ENCODE measurements around the gene C1QTNF2. TPM values are rescaled to one million over a fixed set of nuclear protein-coding genes. Genes with fewer than 3 reads are reported as not detected.

C1QTNF2 gene
- total RNA-seq, 2 experiments from 2014 or later: not detected

- no peaks in the 10 kb centered on the region for H3K4me1 Mint-ChIP-seq (ENCODE audit: low read depth)
- POLR2A ChIA-PET: no interaction called here
- Histone ChIP-seq H3K4me3 (ENCODE audit: low read length) (no peak overlapping the region), H3K9me3 (ENCODE audit: control insufficient read depth in 1 of 2, insufficient read depth in 1 of 2, low read length in 2 of 2) (no peaks in the 10 kb centered on the region), H3K36me3 (ENCODE audit: insufficient read depth, low read length) (no peaks in the 10 kb centered on the region), H3K27ac (ENCODE audit: low read depth in 1 of 2, low read length in 2 of 2) (no peak overlapping the region), H3K4me1 (ENCODE audit: insufficient read depth, low read length) (no peaks in the 10 kb centered on the region), H3K27me3 (ENCODE audit: control insufficient read depth in 1 of 2, insufficient read depth in 2 of 2, low read length in 2 of 2) (peaks cover 0 to 4% of the 10 kb centered on the region in 2 experiments)
- CTCF ChIA-PET: no interaction called here
- H3K36me3 Mint-ChIP-seq (ENCODE audit: low read depth): no peaks in the 10 kb centered on the region
- no peak for ATAC-seq (ENCODE audit: poor library complexity)
- no peak for DNase-seq
- no peak overlapping the region for H3K27ac Mint-ChIP-seq
- peaks cover 12% of the 10 kb centered on the region for H3K27me3 Mint-ChIP-seq
- no peak for TF ChIP-seq CTCF (IDR thresholded peaks at IDR 0.05)
- intact Hi-C loops (cut with DNase I, micrococcal nuclease): no loop called here
- H3K4me3 Mint-ChIP-seq: no peak overlapping the region
- no peaks in the 10 kb centered on the region for H3K9me3 Mint-ChIP-seq
These were observed 45.5 kb downstream of the C1QTNF2 start for GRCh38 chr5:160324886-160325285.

- no peak for ATAC-seq (ENCODE audit: poor library complexity)
- no peaks in the 10 kb centered on the region for H3K4me1 Mint-ChIP-seq (ENCODE audit: low read depth)
These were observed 52.0 kb downstream of the C1QTNF2 start for GRCh38 chr5:160318409-160318808.

GRCh38 chr5:160317434-160317833, 53.0 kb downstream of the C1QTNF2 start:
- DNase-seq (no peak), ATAC-seq (ENCODE audit: poor library complexity) (no peak)
- Histone ChIP-seq H3K27me3 (ENCODE audit: control insufficient read depth in 1 of 2, insufficient read depth in 2 of 2, low read length in 2 of 2) (peaks cover 5 to 29% of the 10 kb centered on the region in 2 experiments), H3K4me1 (ENCODE audit: insufficient read depth, low read length) (peaks cover 3% of the 10 kb centered on the region), H3K36me3 (ENCODE audit: insufficient read depth, low read length) (no peaks in the 10 kb centered on the region), H3K27ac (ENCODE audit: low read depth in 1 of 2, low read length in 2 of 2) (no peak overlapping the region), H3K9me3 (ENCODE audit: control insufficient read depth in 1 of 2, insufficient read depth in 1 of 2, low read length in 2 of 2) (no peaks in the 10 kb centered on the region), H3K4me3 (ENCODE audit: low read length) (no peak overlapping the region)
- Mint-ChIP-seq H3K4me3 (no peak overlapping the region), H3K9me3 (no peaks in the 10 kb centered on the region), H3K27me3 (peaks cover 57% of the 10 kb centered on the region), H3K4me1 (ENCODE audit: low read depth) (peaks cover 5% of the 10 kb centered on the region), H3K36me3 (ENCODE audit: low read depth) (no peaks in the 10 kb centered on the region), H3K27ac (no peak overlapping the region)
- ChIA-PET POLR2A (no interaction called here), CTCF (no interaction called here)
- no peak for TF ChIP-seq CTCF (IDR thresholded peaks at IDR 0.05)
- intact Hi-C loops (cut with DNase I, micrococcal nuclease): no loop called here

More at GRCh38 chr5:160318409-160318808, 52.0 kb downstream of the C1QTNF2 start:
- no peak for TF ChIP-seq CTCF (IDR thresholded peaks at IDR 0.05)
- H3K4me3 ChIP-seq (ENCODE audit: low read length): no peak overlapping the region
- Mint-ChIP-seq H3K9me3 (no peaks in the 10 kb centered on the region), H3K27me3 (peaks cover 47% of the 10 kb centered on the region), H3K36me3 (ENCODE audit: low read depth) (no peaks in the 10 kb centered on the region), H3K4me3 (no peak overlapping the region), H3K27ac (no peak overlapping the region)
- intact Hi-C loops (cut with DNase I, micrococcal nuclease): no loop called here
- H3K27me3 ChIP-seq (ENCODE audit: control insufficient read depth in 1 of 2, insufficient read depth in 2 of 2, low read length in 2 of 2): peaks cover 0 to 21% of the 10 kb centered on the region in 2 experiments
- no peak overlapping the region for H3K27ac ChIP-seq (ENCODE audit: low read depth in 1 of 2, low read length in 2 of 2)
- POLR2A ChIA-PET: no interaction called here
- DNase-seq: peak in 2 of 14 experiments; percentile 36 to 41
- CTCF ChIA-PET: no interaction called here
- H3K9me3 ChIP-seq (ENCODE audit: control insufficient read depth in 1 of 2, insufficient read depth in 1 of 2, low read length in 2 of 2): no peaks in the 10 kb centered on the region
- no peaks in the 10 kb centered on the region for H3K4me1 ChIP-seq (ENCODE audit: insufficient read depth, low read length)
- no peaks in the 10 kb centered on the region for H3K36me3 ChIP-seq (ENCODE audit: insufficient read depth, low read length)

All from CD4-positive, alpha-beta T cell (primary cell).